ENCODE measurements around the gene KIAA1328. TPM values are rescaled to one million over a fixed set of nuclear protein-coding genes. Genes with fewer than 3 reads are reported as not detected.
A peak's percentile ranks its signal among the peaks of the same experiment; 100 is the strongest.

Gene KIAA1328
- total RNA-seq, 4 donors from 2014 or later, result 23.4 to 53.3 (median 26.8) TPM

GRCh38 chr18:36819621-36820020 is 9.3 kb upstream of the KIAA1328 start:
- no peak overlapping the region for H3K4me3 ChIP-seq
- H3K4me1 ChIP-seq, result no peaks in the 10 kb centered on the region
- H3K27me3 ChIP-seq, result no peaks in the 10 kb centered on the region
- peaks cover 0 to 64% (median 0%) of the 10 kb centered on the region in 3 donors for H3K36me3 ChIP-seq
- no peak for DNase-seq (ENCODE audit: low spot score in 2 of 2)
- no peak overlapping the region for H3K27ac ChIP-seq
- TF ChIP-seq EP300 (IDR thresholded peaks at IDR 0.05) (no peak), CTCF (IDR thresholded peaks at IDR 0.05) (no peak), POLR2A (IDR thresholded peaks at IDR 0.05) (no peak)
- no peaks in the 10 kb centered on the region for H3K9me3 ChIP-seq

- H3K36me3 ChIP-seq, result peaks cover 0 to 48% (median 0%) of the 10 kb centered on the region in 3 donors
- no peaks in the 10 kb centered on the region for H3K27me3 ChIP-seq
- no peak overlapping the region for H3K27ac ChIP-seq
- no peak for DNase-seq (ENCODE audit: low spot score in 2 of 2)
- no peaks in the 10 kb centered on the region for H3K4me1 ChIP-seq
- TF ChIP-seq EP300 (IDR thresholded peaks at IDR 0.05), result no peak
- TF ChIP-seq POLR2A (IDR thresholded peaks at IDR 0.05), result no peak
- no peak for TF ChIP-seq CTCF (IDR thresholded peaks at IDR 0.05)
- 83 to 92% methylated on average over 4 of the region's 4 CpGs for WGBS, 2 donors
- H3K9me3 ChIP-seq, result no peaks in the 10 kb centered on the region
- H3K4me3 ChIP-seq, result no peak overlapping the region
Measured at GRCh38 chr18:36821681-36822080, 7.2 kb upstream of the KIAA1328 start.

GRCh38 chr18:36825526-36825925 is 3.4 kb upstream of the KIAA1328 start:
- Histone ChIP-seq H3K9me3 (no peaks in the 10 kb centered on the region), H3K36me3 (peaks cover 0 to 21% (median 0%) of the 10 kb centered on the region in 3 donors), H3K4me3 (no peak overlapping the region), H3K27ac (no peak overlapping the region), H3K4me1 (peaks cover 0 to 23% (median 7%) of the 10 kb centered on the region in 4 donors), H3K27me3 (no peaks in the 10 kb centered on the region)
- no peak for TF ChIP-seq POLR2A (IDR thresholded peaks at IDR 0.05)
- TF ChIP-seq CTCF (IDR thresholded peaks at IDR 0.05), result no peak
- TF ChIP-seq EP300 (IDR thresholded peaks at IDR 0.05), result no peak
- DNase-seq (ENCODE audit: low spot score in 2 of 2), result no peak

GRCh38 chr18:36826556-36826955 is 2.4 kb upstream of the KIAA1328 start:
- DNase-seq (ENCODE audit: low spot score in 2 of 2), result no peak
- no peak overlapping the region for H3K4me3 ChIP-seq
- H3K4me1 ChIP-seq, result peaks cover 0 to 33% (median 7%) of the 10 kb centered on the region in 4 donors
- TF ChIP-seq POLR2A (IDR thresholded peaks at IDR 0.05), result no peak
- no peak for TF ChIP-seq CTCF (IDR thresholded peaks at IDR 0.05)
- TF ChIP-seq EP300 (IDR thresholded peaks at IDR 0.05), result no peak
- no peaks in the 10 kb centered on the region for H3K27me3 ChIP-seq
- H3K36me3 ChIP-seq, result peaks cover 0 to 13% (median 0%) of the 10 kb centered on the region in 3 donors
- WGBS, 2 donors, result 89 to 99% methylated on average over 3 of the region's 3 CpGs
- no peak overlapping the region for H3K27ac ChIP-seq
- no peaks in the 10 kb centered on the region for H3K9me3 ChIP-seq

- WGBS, 2 donors, result 1% methylated on average over 18 of the region's 18 CpGs
- TF ChIP-seq EP300 (IDR thresholded peaks at IDR 0.05), result no peak
- no peak for TF ChIP-seq CTCF (IDR thresholded peaks at IDR 0.05)
- no peak for TF ChIP-seq POLR2A (IDR thresholded peaks at IDR 0.05)
- Histone ChIP-seq H3K27ac (peak overlapping the region; percentile 85 to 95 (median 89)), H3K36me3 (peaks cover 0 to under 1% (median 0%) of the 10 kb centered on the region in 3 donors), H3K4me1 (peaks cover 0 to 34% (median 7%) of the 10 kb centered on the region in 4 donors), H3K27me3 (no peaks in the 10 kb centered on the region), H3K9me3 (no peaks in the 10 kb centered on the region), H3K4me3 (peak overlapping the region; percentile 84 to 99 (median 91))
- peak in 1 of 2 donors; percentile 22 for DNase-seq (ENCODE audit: low spot score in 2 of 2)
Measured at GRCh38 chr18:36828157-36828629, 734 bp upstream of the KIAA1328 start.

Measured in tibial nerve (tissue), 4 donors.